ENCODE results near the gene LRRC7.

LRRC7 gene

DNA sequence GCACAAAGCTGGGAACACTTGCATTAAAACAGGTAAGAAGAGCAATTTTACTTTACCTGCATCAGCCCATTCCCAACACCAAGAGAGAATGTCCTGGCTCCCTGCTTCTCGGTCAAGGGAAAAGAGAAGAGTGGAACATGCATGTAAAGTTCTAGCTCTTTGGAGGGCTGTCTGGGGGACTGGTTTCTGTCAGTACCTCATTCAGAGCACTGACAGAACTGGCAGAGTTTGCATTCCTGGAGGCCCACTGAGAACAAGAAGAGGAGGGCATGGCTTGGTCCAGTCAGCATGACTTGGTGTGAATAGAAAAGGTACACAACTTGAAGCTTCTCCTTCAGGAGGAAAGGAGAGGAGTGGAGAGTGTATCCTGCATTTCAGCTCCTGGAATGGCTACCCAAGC lies 83.9 kb downstream of the LRRC7 start:
- no peak for DNase-seq (ENCODE audit: low read depth)
- no peak overlapping the region for H3K4me3 ChIP-seq (ENCODE audit: low read depth, low read length)
- TF ChIP-seq, protein P1, sequence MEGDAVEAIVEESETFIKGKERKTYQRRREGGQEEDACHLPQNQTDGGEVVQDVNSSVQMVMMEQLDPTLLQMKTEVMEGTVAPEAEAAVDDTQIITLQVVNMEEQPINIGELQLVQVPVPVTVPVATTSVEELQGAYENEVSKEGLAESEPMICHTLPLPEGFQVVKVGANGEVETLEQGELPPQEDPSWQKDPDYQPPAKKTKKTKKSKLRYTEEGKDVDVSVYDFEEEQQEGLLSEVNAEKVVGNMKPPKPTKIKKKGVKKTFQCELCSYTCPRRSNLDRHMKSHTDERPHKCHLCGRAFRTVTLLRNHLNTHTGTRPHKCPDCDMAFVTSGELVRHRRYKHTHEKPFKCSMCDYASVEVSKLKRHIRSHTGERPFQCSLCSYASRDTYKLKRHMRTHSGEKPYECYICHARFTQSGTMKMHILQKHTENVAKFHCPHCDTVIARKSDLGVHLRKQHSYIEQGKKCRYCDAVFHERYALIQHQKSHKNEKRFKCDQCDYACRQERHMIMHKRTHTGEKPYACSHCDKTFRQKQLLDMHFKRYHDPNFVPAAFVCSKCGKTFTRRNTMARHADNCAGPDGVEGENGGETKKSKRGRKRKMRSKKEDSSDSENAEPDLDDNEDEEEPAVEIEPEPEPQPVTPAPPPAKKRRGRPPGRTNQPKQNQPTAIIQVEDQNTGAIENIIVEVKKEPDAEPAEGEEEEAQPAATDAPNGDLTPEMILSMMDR (IDR thresholded peaks at IDR 0.05; ENCODE audit: low read depth, low read length, missing control alignments), result no peak

DNA sequence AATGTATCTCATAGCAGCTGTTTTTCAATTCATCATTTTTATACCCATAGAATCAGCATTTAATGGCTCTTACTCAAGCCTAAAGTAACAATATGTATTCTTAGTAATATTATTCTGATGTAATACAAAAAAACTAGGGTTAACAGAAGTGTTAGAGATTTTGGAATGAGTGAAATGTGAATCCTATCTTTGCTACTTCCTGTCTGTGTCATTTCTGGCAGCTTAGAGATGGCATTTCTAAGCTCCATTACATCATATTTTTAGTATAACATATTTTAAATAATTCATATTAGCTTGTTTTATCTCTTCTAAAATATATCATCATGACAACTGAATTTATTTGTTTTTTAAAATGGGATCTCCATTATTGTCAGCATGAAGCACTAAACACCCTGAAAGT lies 90.2 kb downstream of the LRRC7 start:
- TF ChIP-seq, protein P1 (IDR thresholded peaks at IDR 0.05; ENCODE audit: low read depth, low read length, missing control alignments), result no peak
- DNase-seq (ENCODE audit: low read depth), result no peak
- no peak overlapping the region for H3K4me3 ChIP-seq (ENCODE audit: low read depth, low read length)

DNA sequence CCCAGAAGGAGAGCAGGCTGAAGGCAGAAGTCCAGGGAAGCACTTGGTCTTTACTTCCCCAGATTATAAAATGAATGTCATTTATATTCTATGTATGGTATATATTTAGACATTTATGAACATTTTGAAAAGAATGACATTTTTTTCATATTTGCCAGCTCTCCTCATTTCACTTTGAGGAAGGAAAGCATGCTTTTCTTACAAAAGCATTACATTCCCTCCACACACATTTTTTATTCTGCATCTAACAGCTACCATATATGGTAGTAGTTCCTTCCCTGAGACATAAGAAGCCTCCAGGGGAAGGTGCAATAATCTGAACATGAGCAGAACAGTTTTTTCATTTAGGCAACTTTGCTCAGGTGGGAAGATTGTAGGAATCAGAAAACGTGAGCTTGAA lies 94.0 kb downstream of the LRRC7 start:
- no peak for DNase-seq (ENCODE audit: low read depth)
- H3K4me3 ChIP-seq (ENCODE audit: low read depth, low read length), result no peak overlapping the region
- TF ChIP-seq, protein P1 (IDR thresholded peaks at IDR 0.05; ENCODE audit: low read depth, low read length, missing control alignments), result no peak

DNA sequence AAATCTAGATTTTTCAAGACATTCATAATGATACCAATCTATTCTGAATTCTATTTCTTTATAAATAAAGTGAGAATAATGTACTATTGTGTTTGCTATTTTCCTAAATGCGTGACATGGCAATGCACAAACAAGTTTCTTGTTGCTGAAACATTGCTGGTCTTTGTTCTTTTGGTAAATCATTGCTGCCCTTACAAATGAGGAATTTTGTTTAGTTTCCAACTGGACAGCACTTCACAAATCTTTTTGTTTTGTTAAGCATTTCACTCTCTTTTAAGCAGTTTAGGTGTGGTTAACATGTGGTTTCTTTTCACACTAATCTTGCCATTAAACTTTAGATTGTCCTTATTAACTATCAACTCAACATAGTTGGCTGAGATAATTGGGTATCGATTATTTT lies 94.6 kb downstream of the LRRC7 start:
- H3K4me3 ChIP-seq (ENCODE audit: low read depth, low read length), result no peak overlapping the region
- TF ChIP-seq, protein P1 (IDR thresholded peaks at IDR 0.05; ENCODE audit: low read depth, low read length, missing control alignments), result no peak
- DNase-seq (ENCODE audit: low read depth), result no peak

DNA sequence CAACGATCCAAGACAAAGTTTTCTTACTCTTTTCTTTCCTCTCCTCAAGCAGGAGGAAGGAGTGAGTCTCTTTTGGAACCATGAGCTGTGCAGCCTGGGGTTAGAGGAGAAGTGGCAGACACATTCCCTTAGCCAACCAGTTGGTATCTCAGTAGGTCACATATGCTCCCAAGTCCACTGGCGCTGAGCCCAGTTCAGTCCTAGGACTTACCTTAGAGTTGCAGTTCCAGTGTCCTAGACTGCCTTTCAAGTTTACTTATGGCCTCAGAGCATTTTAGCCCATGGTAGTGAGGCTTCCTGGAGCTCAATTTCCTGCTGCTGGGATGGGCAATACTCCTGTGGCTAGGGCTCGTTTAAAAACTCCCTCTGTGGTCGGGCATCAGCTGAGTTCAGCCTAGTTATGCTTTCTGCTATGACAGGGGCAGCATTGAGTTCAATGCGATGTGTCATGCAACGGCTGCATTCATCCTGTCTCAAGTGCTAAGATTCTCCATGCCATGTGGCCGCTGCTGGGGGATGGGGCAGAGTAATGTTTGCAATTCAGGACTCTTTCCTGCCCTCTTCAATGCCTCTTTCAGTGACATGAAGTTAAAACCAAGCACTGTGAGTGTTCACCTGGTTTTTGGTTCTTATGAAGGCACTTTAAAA lies 103.8 kb downstream of the LRRC7 start:
- TF ChIP-seq, protein P1 (IDR thresholded peaks at IDR 0.05; ENCODE audit: low read depth, low read length, missing control alignments), result no peak
- DNase-seq (ENCODE audit: low read depth), result no peak

DNA sequence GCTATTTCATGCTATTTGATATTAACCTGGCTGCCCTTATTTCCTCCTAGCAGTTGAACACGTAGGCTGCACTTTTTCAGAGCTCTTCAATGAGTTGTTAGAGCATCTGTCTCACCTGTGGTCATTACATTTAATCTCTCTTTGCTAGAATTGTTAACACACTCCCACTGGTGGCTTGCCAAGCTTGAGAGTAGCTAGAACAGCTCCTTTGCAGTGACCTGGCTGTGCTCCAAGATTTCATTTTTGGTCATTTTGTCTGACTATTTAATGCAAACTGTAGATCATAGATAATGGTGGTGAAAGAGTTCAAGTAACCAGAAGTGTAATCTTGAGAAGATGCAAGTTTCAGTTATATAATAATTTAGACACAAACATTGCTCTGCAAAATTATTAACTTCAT lies 105.6 kb downstream of the LRRC7 start:
- DNase-seq (ENCODE audit: low read depth), result no peak
- TF ChIP-seq, protein P1 (IDR thresholded peaks at IDR 0.05; ENCODE audit: low read depth, low read length, missing control alignments), result no peak
- no peak overlapping the region for H3K4me3 ChIP-seq (ENCODE audit: low read depth, low read length)

More for the DNA sequence above, 103.8 kb downstream of the LRRC7 start:
- H3K4me3 ChIP-seq (ENCODE audit: low read depth, low read length), result no peak overlapping the region

DNA sequence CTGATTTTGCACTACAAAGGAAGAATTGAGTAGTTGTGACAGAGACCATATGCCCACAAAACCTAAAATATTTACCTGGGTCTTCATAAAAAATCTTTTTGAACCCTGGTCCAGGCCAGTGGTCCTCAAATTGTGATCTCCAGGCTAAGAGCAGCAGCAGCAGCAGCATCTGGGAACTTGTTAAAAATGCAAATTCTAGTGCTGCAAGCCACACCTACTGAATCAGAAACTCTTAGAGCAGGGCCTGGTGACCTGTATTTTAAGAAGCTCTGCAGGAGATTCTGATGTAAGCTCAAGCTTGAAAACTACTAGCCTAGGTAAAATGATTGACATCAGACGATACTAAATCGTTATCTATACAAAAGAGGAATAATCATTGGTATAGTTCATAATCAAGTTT lies 112.2 kb downstream of the LRRC7 start:
- TF ChIP-seq, protein P1 (IDR thresholded peaks at IDR 0.05; ENCODE audit: low read depth, low read length, missing control alignments), result no peak
- no peak for DNase-seq (ENCODE audit: low read depth)
- no peak overlapping the region for H3K4me3 ChIP-seq (ENCODE audit: low read depth, low read length)
